Muscle layer of duodenum (tissue), 2 donors: Measurements from ENCODE around the gene CYTH4.
"Not testable (repeated sequence)": the region's sequence is repeated elsewhere in the genome, so short reads cannot be mapped to it uniquely, and the experiment has no call there.

Source experiments
- H3K27ac ChIP-seq: one replicate; pipeline ENCODE4 v1.7.0; 2013; ENCODE audit warnings: mild to moderate bottlenecking, low read length
- H3K27me3 ChIP-seq: one replicate; pipeline ENCODE4 v1.7.0; 2013; ENCODE audit warnings: low read depth, mild to moderate bottlenecking, control low read depth, low read length
- H3K36me3 ChIP-seq, 2 donors: one replicate each; pipeline ENCODE4 v1.7.0; 2013; ENCODE audit warnings: low read length in 2 of 2, control low read depth in 1 of 2, mild to moderate bottlenecking in 1 of 2; ENCODE audit not compliant: insufficient read depth in 2 of 2, control insufficient read depth in 1 of 2
- H3K4me1 ChIP-seq, 2 donors: one replicate each; pipeline ENCODE4 v1.7.0; 2013; ENCODE audit warnings: low read length in 2 of 2, mild to moderate bottlenecking in 2 of 2, control low read depth in 1 of 2, moderate library complexity in 1 of 2; ENCODE audit not compliant: insufficient read depth in 2 of 2, control insufficient read depth in 1 of 2
- H3K4me3 ChIP-seq, 2 donors: one replicate each; pipeline ENCODE4 v1.7.0; 2013; ENCODE audit warnings: low read length in 2 of 2, low read depth in 1 of 2, mild to moderate bottlenecking in 1 of 2
- H3K9me3 ChIP-seq, 2 donors: one replicate each; pipeline ENCODE4 v1.7.0; 2013; ENCODE audit warnings: low read length in 2 of 2, control low read depth in 1 of 2, mild to moderate bottlenecking in 1 of 2; ENCODE audit not compliant: control insufficient read depth in 1 of 2
- donor health status: healthy.

CYTH4 gene

GRCh38 chr22:37282385-37282677 lies at the start of gene CYTH4:
Gene CYTH4, plus strand, starts transcription at chr22:37282508. Its CDS starts 62 bp downstream, at chr22:37282570.
- Histone ChIP-seq H3K4me1 (peaks cover 0 to 8% of the 10 kb centered on the region in 2 donors), H3K36me3 (no peaks in the 10 kb centered on the region), H3K9me3 (no peaks in the 10 kb centered on the region), H3K4me3 (peak within 1 kb of the TSS; percentile 39 to 70), H3K27me3 (no peaks in the 10 kb centered on the region), H3K27ac (peak within 1 kb of the TSS; percentile 84)

- not testable (repeated sequence) for H3K27ac ChIP-seq, H3K36me3 ChIP-seq, H3K27me3 ChIP-seq, H3K4me3 ChIP-seq, H3K9me3 ChIP-seq
- H3K4me1 ChIP-seq = peaks cover 4 to 10% of the 10 kb centered on the region in 2 donors
These were observed 48.9 kb upstream of the CYTH4 start for GRCh38 chr22:37233371-37233750.

- no peaks in the 10 kb centered on the region for H3K27me3 ChIP-seq
- H3K4me1 ChIP-seq = peaks cover under 1 to 8% of the 10 kb centered on the region in 2 donors
- no peaks in the 10 kb centered on the region for H3K36me3 ChIP-seq
- no peak overlapping the region for H3K4me3 ChIP-seq
- no peaks in the 10 kb centered on the region for H3K9me3 ChIP-seq
- H3K27ac ChIP-seq = no peak overlapping the region
These were observed 48.3 kb upstream of the CYTH4 start for GRCh38 chr22:37233751-37234631.

- Histone ChIP-seq H3K27me3 (no peaks in the 10 kb centered on the region), H3K4me1 (no peaks in the 10 kb centered on the region)
These were observed 47.3 kb upstream of the CYTH4 start for GRCh38 chr22:37234736-37235711.

GRCh38 chr22:37235897-37236607 lies 46.3 kb upstream of the CYTH4 start:
- Histone ChIP-seq H3K4me1 (peaks cover 0 to 4% of the 10 kb centered on the region in 2 donors), H3K27me3 (no peaks in the 10 kb centered on the region), H3K36me3 (no peaks in the 10 kb centered on the region), H3K27ac (no peak overlapping the region), H3K4me3 (no peak overlapping the region), H3K9me3 (no peaks in the 10 kb centered on the region)

More at GRCh38 chr22:37234736-37235711, 47.3 kb upstream of the CYTH4 start:
- H3K27ac ChIP-seq = no peak overlapping the region
- H3K36me3 ChIP-seq = no peaks in the 10 kb centered on the region
- no peak overlapping the region for H3K4me3 ChIP-seq
- H3K9me3 ChIP-seq = no peaks in the 10 kb centered on the region

GRCh38 chr22:37237371-37238268 lies 44.7 kb upstream of the CYTH4 start:
- Histone ChIP-seq H3K4me1 (peaks cover 3 to 4% of the 10 kb centered on the region in 2 donors), H3K27me3 (no peaks in the 10 kb centered on the region), H3K27ac (no peak overlapping the region)

GRCh38 chr22:37239336-37240239 lies 42.7 kb upstream of the CYTH4 start:
- no peaks in the 10 kb centered on the region for H3K36me3 ChIP-seq
- no peaks in the 10 kb centered on the region for H3K27me3 ChIP-seq

More at GRCh38 chr22:37237371-37238268, 44.7 kb upstream of the CYTH4 start:
- Histone ChIP-seq H3K9me3 (no peaks in the 10 kb centered on the region), H3K36me3 (no peaks in the 10 kb centered on the region), H3K4me3 (no peak overlapping the region)

GRCh38 chr22:37240240-37240940 lies 41.9 kb upstream of the CYTH4 start:
- Histone ChIP-seq H3K27ac (no peak overlapping the region), H3K9me3 (no peaks in the 10 kb centered on the region), H3K4me3 (no peak overlapping the region), H3K36me3 (no peaks in the 10 kb centered on the region), H3K27me3 (no peaks in the 10 kb centered on the region), H3K4me1 (peaks cover 3 to 14% of the 10 kb centered on the region in 2 donors)

More at GRCh38 chr22:37239336-37240239, 42.7 kb upstream of the CYTH4 start:
- Histone ChIP-seq H3K4me1 (peaks cover 3 to 14% of the 10 kb centered on the region in 2 donors), H3K9me3 (no peaks in the 10 kb centered on the region), H3K4me3 (no peak overlapping the region), H3K27ac (no peak overlapping the region)

GRCh38 chr22:37240941-37241320 lies 41.4 kb upstream of the CYTH4 start:
- H3K27ac ChIP-seq = no peak overlapping the region
- peaks cover 3 to 14% of the 10 kb centered on the region in 2 donors for H3K4me1 ChIP-seq
- no peaks in the 10 kb centered on the region for H3K36me3 ChIP-seq
- no peak overlapping the region for H3K4me3 ChIP-seq
- H3K9me3 ChIP-seq = no peaks in the 10 kb centered on the region
- no peaks in the 10 kb centered on the region for H3K27me3 ChIP-seq
